ENCODE results near the gene LRRC75A. TPM values are rescaled to one million over a fixed set of nuclear protein-coding genes. Genes with fewer than 3 reads are reported as not detected.

Gene LRRC75A
- total and polyA plus RNA-seq, 3 donors from 2014 or later = 39.1 to 47.9 (median 44.5) TPM

GRCh38 chr17:16419929-16420271 lies 72.1 kb downstream of the LRRC75A start:
- TF ChIP-seq, protein P1, sequence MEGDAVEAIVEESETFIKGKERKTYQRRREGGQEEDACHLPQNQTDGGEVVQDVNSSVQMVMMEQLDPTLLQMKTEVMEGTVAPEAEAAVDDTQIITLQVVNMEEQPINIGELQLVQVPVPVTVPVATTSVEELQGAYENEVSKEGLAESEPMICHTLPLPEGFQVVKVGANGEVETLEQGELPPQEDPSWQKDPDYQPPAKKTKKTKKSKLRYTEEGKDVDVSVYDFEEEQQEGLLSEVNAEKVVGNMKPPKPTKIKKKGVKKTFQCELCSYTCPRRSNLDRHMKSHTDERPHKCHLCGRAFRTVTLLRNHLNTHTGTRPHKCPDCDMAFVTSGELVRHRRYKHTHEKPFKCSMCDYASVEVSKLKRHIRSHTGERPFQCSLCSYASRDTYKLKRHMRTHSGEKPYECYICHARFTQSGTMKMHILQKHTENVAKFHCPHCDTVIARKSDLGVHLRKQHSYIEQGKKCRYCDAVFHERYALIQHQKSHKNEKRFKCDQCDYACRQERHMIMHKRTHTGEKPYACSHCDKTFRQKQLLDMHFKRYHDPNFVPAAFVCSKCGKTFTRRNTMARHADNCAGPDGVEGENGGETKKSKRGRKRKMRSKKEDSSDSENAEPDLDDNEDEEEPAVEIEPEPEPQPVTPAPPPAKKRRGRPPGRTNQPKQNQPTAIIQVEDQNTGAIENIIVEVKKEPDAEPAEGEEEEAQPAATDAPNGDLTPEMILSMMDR (IDR thresholded peaks at IDR 0.05) = no peak
- no peak for TF ChIP-seq POLR2A (IDR thresholded peaks at IDR 0.05)
- no peak for DNase-seq
- no peaks in the 10 kb centered on the region for H3K27me3 ChIP-seq
- 90 to 96% methylated on average over 2 to 10 of the region's 10 CpGs for WGBS, 2 donors
- no peaks in the 10 kb centered on the region for H3K36me3 ChIP-seq (ENCODE audit: low read depth, missing control alignments)
- H3K4me1 ChIP-seq = peaks cover 5% of the 10 kb centered on the region
- H3K27ac ChIP-seq = no peak overlapping the region
- H3K9me3 ChIP-seq = no peaks in the 10 kb centered on the region
- intact Hi-C loops (cut with DNase I; ENCODE audit: low total_unique reads) = no loop called here
- no peak overlapping the region for H3K4me3 ChIP-seq

GRCh38 chr17:16419074-16419928 lies 72.7 kb downstream of the LRRC75A start:
- TF ChIP-seq, protein P1 (IDR thresholded peaks at IDR 0.05) = no peak
- no peak for TF ChIP-seq POLR2A (IDR thresholded peaks at IDR 0.05)
- Histone ChIP-seq H3K36me3 (ENCODE audit: low read depth, missing control alignments) (no peaks in the 10 kb centered on the region), H3K4me1 (peaks cover 5% of the 10 kb centered on the region), H3K27ac (no peak overlapping the region), H3K9me3 (no peaks in the 10 kb centered on the region), H3K4me3 (no peak overlapping the region), H3K27me3 (no peaks in the 10 kb centered on the region)
- intact Hi-C loops (cut with DNase I; ENCODE audit: low total_unique reads) = no loop called here
- WGBS, 2 donors = 79 to 90% methylated on average over 6 to 7 of the region's 8 CpGs
- no peak for DNase-seq

- WGBS, 2 donors = 0 to 50% methylated on average over 1 to 2 of the region's 2 CpGs
- intact Hi-C loops (cut with DNase I; ENCODE audit: low total_unique reads) = no loop called here
- Histone ChIP-seq H3K4me3 (no peak overlapping the region), H3K9me3 (no peaks in the 10 kb centered on the region), H3K27me3 (no peaks in the 10 kb centered on the region), H3K27ac (no peak overlapping the region), H3K4me1 (peaks cover 5% of the 10 kb centered on the region), H3K36me3 (ENCODE audit: low read depth, missing control alignments) (no peaks in the 10 kb centered on the region)
- TF ChIP-seq POLR2A (IDR thresholded peaks at IDR 0.05) = no peak
- TF ChIP-seq, protein P1 (IDR thresholded peaks at IDR 0.05) = no peak
- no peak for DNase-seq
These were observed 73.3 kb downstream of the LRRC75A start for GRCh38 chr17:16418685-16419068.

GRCh38 chr17:16417896-16418684 lies 73.9 kb downstream of the LRRC75A start:
- 63 to 79% methylated on average over 5 to 7 of the region's 7 CpGs for WGBS, 2 donors
- no peaks in the 10 kb centered on the region for H3K9me3 ChIP-seq
- TF ChIP-seq, protein P1 (IDR thresholded peaks at IDR 0.05) = no peak
- TF ChIP-seq POLR2A (IDR thresholded peaks at IDR 0.05) = no peak
- intact Hi-C loops (cut with DNase I; ENCODE audit: low total_unique reads) = no loop called here
- no peak overlapping the region for H3K4me3 ChIP-seq
- no peak overlapping the region for H3K27ac ChIP-seq
- H3K27me3 ChIP-seq = no peaks in the 10 kb centered on the region
- H3K4me1 ChIP-seq = peaks cover 5% of the 10 kb centered on the region
- no peak for DNase-seq
- no peaks in the 10 kb centered on the region for H3K36me3 ChIP-seq (ENCODE audit: low read depth, missing control alignments)
